Measurements from ENCODE around the gene DHX40.
"Not testable (repeated sequence)": the region's sequence is repeated elsewhere in the genome, so short reads cannot be mapped to it uniquely, and the experiment has no call there.

DHX40 gene

DNA sequence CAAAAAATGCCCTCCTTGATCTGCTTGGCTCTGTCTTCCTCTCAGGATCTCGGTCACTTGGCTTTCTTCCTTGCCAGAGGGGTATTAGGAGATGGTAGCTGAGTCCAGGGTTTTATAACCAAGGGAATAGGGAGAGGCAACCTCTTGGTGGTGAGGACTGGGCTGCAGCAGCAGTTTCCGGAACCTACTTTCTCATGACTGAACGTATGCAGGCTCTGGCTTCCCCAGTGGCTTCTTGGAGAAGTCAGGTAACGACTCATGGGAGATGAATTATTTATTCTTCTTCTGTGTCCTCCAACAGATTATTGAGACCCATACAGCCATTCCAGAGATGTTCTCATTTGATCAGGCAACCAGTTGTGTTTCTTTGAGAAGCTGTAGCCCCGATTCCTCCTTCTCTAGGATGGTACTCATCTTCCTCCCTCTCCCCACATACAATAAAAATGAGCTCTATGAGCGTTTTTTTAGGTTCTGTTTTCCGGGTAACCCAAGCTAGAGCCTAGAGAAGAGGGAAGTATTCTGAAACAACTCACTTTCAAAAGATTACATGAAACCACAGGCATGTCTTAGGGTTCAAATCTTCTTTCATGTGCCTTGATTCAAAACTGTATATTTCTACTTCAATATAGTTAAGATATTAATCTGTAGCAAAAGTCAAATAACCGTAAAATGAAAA is 22.3 kb upstream of the DHX40 start:
- TF ChIP-seq CTCF (IDR thresholded peaks at IDR 0.05; ENCODE audit: low read depth, low read length) = no peak
- H3K4me3 ChIP-seq (ENCODE audit: low read depth, low read length) = no peak overlapping the region

- TF ChIP-seq CTCF (IDR thresholded peaks at IDR 0.05; ENCODE audit: low read depth, low read length) = no peak
- H3K4me3 ChIP-seq (ENCODE audit: low read depth, low read length) = no peak overlapping the region
Measured at GRCh38 chr17:59545942-59546341, 19.5 kb upstream of the DHX40 start.

- H3K4me3 ChIP-seq (ENCODE audit: low read depth, low read length) = no peak overlapping the region
- TF ChIP-seq CTCF (IDR thresholded peaks at IDR 0.05; ENCODE audit: low read depth, low read length) = no peak
Measured at GRCh38 chr17:59547131-59547915, 18.1 kb upstream of the DHX40 start.

DNA sequence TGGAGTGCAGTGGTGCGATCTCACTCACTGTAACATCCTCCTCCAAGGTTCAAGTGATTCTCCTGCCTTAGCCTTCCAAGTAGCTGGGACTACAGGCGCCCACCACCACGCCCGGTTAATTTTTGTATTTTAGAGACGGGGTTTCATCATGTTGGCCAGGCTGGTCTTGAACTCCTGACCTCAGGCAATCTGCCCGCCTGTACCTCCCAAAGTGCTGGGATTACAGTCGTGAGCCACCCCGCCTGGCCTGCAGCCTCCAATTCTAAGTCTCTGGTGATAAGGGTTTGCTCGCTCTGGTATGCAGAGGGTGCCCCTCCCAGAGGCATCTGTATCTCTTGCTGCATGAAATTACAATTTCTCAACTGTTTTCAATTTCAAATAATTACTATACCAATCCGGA is 16.4 kb upstream of the DHX40 start:
- not testable (repeated sequence) for H3K4me3 ChIP-seq (ENCODE audit: low read depth, low read length)

- TF ChIP-seq CTCF (IDR thresholded peaks at IDR 0.05; ENCODE audit: low read depth, low read length) = no peak
- no peak overlapping the region for H3K4me3 ChIP-seq (ENCODE audit: low read depth, low read length)
Measured at GRCh38 chr17:59550703-59551102, 14.7 kb upstream of the DHX40 start.

- TF ChIP-seq CTCF (IDR thresholded peaks at IDR 0.05; ENCODE audit: low read depth, low read length) = no peak
- no peak overlapping the region for H3K4me3 ChIP-seq (ENCODE audit: low read depth, low read length)
Measured at GRCh38 chr17:59558039-59558438, 7.4 kb upstream of the DHX40 start.

DNA sequence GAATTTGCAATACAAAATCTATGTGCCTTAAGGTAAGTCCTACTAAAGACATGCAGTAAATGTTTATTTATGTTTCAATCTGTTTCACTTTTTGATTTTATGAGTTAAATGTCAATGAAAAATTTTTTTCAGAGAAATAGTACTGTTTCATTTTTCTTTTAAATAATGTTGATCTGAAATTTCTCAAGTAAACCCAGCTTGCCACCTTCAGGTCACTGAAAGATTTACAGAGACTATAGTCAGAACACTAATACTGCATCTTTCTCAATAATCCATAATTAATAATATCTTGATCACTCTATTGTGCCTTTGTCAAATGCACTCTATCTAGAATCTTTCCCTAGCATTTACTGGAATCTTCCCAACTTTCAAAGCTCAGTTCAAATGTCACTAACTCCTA is 6.5 kb upstream of the DHX40 start:
- no peak for TF ChIP-seq CTCF (IDR thresholded peaks at IDR 0.05; ENCODE audit: low read depth, low read length)
- H3K4me3 ChIP-seq (ENCODE audit: low read depth, low read length) = no peak overlapping the region

Data from WI38 (cell line).